Fibroblast of the conjunctiva (primary cell): Measurements from ENCODE around the gene ROMO1.
"Not testable (repeated sequence)": the region's sequence is repeated elsewhere in the genome, so short reads cannot be mapped to it uniquely, and the experiment has no call there.

ENCODE experiments used
- DNase-seq: peaks from one replicate; pipeline ENCODE4 v3.0.0-alpha.2; 2010; ENCODE audit warnings: low read depth

Gene ROMO1

GRCh38 chr20:35710884-35711587 lies 11.8 kb downstream of the ROMO1 start:
- no peak for DNase-seq

- DNase-seq: no peak
Observed at GRCh38 chr20:35711588-35712209, 12.5 kb downstream of the ROMO1 start.

GRCh38 chr20:35713120-35713519 lies 13.9 kb downstream of the ROMO1 start:
- not testable (repeated sequence) for DNase-seq

GRCh38 chr20:35714127-35714526 lies 14.9 kb downstream of the ROMO1 start:
- DNase-seq: no peak

- no peak for DNase-seq
Observed at GRCh38 chr20:35715652-35716051, 16.4 kb downstream of the ROMO1 start.

GRCh38 chr20:35716330-35716729 lies 17.1 kb downstream of the ROMO1 start:
- no peak for DNase-seq

- not testable (repeated sequence) for DNase-seq
Observed at GRCh38 chr20:35718321-35718720, 19.1 kb downstream of the ROMO1 start.

GRCh38 chr20:35718972-35719635 lies 19.9 kb downstream of the ROMO1 start:
- peak; percentile 30 for DNase-seq

- no peak for DNase-seq
Observed at GRCh38 chr20:35719717-35720116, 20.5 kb downstream of the ROMO1 start.

- DNase-seq: no peak
Observed at GRCh38 chr20:35720165-35721123, 21.2 kb downstream of the ROMO1 start.

GRCh38 chr20:35721219-35721618 lies 22.0 kb downstream of the ROMO1 start:
- no peak for DNase-seq

GRCh38 chr20:35721621-35722020 lies 22.4 kb downstream of the ROMO1 start:
- DNase-seq: no peak

- not testable (repeated sequence) for DNase-seq
Observed at GRCh38 chr20:35723275-35723639, 24.1 kb downstream of the ROMO1 start.

- DNase-seq: not testable (repeated sequence)
Observed at GRCh38 chr20:35723652-35724320, 24.6 kb downstream of the ROMO1 start.

- DNase-seq: no peak
Observed at GRCh38 chr20:35724321-35725230, 25.4 kb downstream of the ROMO1 start.

- no peak for DNase-seq
Observed at GRCh38 chr20:35726842-35727711, 27.9 kb downstream of the ROMO1 start.

GRCh38 chr20:35729283-35729807 lies 30.1 kb downstream of the ROMO1 start:
- no peak for DNase-seq

GRCh38 chr20:35729836-35730582 lies 30.8 kb downstream of the ROMO1 start:
- DNase-seq: no peak
